Stimulated activated CD4-positive, alpha-beta T cell treated with anti-CD3 and anti-CD28 coated beads, Interleukin-4, amount 100 ng/mL, for 24 hours (primary cell): ENCODE data around the gene GLOD4.
A peak's percentile ranks its signal among the peaks of the same experiment; 100 is the strongest.
"Not testable (repeated sequence)": the region's sequence is repeated elsewhere in the genome, so short reads cannot be mapped to it uniquely, and the experiment has no call there.

Source experiments
- DNase-seq: peaks from one replicate; pipeline ENCODE4 v3.0.0-alpha.2; 2020

The GLOD4 gene

GRCh38 chr17:781805-782731, at the start of gene GLOD4, which contains the start of gene MRM3:
GLOD4 (minus strand) TSS chr17:782280; CDS start chr17:782255, 25 bp downstream.
MRM3 (plus strand) TSS chr17:782353; CDS start chr17:782379, 26 bp downstream.
- peak; percentile 93 for DNase-seq

- no peak for DNase-seq
These were observed 48.9 kb upstream of the GLOD4 start for GRCh38 chr17:830950-831349.

GRCh38 chr17:830381-830780, 48.3 kb upstream of the GLOD4 start:
- no peak for DNase-seq

DNA sequence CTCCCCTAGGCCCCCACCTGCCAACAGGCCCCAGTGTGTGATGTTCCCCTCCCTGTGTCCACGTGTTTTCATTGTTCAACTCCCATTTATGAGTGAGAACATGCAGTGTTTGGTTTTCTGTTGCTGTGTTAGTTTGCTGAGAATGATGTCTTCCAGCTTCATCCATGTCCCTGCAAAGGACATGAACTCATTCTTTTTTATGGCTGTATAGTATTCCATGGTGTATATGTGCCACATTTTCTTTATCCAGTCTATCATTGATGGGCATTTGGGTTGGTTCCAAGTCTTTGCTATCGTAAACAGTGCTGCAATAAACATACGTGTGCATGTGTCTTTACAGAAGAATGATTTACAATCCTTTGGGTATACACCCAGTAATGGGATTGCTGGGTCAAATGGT, 47.5 kb upstream of the GLOD4 start:
- not testable (repeated sequence) for DNase-seq

GRCh38 chr17:828761-829160, 46.7 kb upstream of the GLOD4 start:
- no peak for DNase-seq

GRCh38 chr17:826778-827177, 44.7 kb upstream of the GLOD4 start:
- DNase-seq, result no peak

DNA sequence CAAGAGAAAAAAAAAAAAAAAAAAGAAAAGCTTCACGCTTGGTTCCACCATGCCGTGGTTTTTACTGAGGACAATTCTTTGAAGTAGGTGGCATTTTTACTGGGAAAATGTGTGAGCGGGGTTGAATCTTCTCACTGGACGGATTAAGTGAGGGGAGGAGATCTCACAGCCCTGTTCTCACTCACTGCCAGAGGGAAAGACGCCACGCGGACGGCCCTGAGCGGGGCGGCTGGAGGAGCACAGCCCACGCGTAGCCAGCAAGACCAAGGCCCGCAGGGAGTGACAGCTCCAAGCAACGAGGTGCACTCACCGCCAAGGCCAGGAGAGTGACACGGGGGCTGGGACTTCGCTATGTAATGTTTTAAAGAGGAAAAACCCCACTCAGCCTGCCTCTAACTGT, 43.1 kb upstream of the GLOD4 start:
- no peak for DNase-seq

DNA sequence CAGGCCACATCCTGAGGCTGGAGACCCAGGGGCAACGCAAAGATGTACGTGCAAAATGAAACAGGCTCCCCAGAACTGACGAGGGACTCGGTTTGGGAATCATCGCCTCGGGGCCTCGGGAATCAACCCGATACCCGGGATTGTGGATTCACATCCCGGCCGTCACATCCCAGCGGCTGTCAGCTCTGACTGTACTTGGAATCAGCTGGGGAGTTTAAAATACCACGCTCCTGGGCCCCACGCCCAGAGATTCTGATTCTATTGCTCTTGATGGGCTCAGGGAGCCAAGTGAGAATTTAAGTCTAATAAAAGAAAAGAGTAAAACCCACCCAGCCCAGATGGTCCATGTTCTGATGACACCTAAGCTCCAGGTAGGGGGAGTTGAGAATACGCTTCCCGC, 42.3 kb upstream of the GLOD4 start:
- no peak for DNase-seq

DNA sequence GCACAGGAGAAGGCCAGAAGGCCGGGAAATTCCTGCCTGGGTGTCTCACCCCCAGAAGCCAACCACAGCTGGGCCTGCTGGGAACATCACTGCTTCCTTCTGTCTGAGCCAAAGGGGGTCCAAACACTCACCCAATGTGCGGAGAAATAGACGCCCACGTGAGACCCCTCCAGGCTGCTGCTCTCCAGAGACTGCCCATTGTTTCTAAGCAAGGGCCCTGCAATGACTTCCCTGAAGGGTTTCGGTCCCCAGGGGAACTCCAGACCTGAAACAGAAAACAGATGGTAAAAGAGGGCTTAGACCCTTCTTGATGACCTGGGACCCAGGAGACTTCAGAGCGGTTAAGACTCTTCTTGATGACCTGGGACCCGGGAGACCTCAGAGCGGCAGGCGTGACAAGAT, 41.4 kb upstream of the GLOD4 start:
- no peak for DNase-seq

- no peak for DNase-seq
These were observed 37.2 kb upstream of the GLOD4 start for GRCh38 chr17:819251-819650.

GRCh38 chr17:814371-814770, 32.3 kb upstream of the GLOD4 start:
- DNase-seq, result no peak

DNA sequence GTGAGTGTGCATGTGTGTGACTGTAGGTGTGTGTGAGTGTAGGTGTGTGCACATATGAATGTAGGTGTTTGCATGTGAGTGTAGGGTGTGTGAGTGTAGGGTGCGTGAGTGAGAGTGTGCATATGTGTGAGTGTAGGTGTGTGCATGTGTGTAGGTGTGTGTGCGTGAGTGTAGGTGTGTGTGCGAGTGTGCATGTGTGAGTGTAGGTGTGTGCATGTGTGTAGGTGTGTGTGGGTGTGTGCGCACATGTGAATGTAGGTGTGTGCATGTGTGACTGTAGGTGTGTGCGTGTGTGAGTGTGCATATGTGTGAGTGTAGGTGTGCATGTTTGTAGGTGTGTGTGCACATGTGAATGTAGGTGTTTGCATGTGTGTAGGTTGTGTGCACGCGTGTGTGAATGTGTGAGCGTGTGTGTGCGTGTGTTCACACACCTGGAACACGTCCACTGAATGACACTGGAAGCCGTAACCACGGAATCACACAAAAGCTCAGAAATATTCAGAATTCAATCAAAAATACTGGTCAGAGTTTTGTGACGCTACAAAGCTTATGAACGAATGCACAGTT, 30.6 kb upstream of the GLOD4 start:
- no peak for DNase-seq

- DNase-seq, result no peak
These were observed 29.1 kb upstream of the GLOD4 start for GRCh38 chr17:811051-811784.

DNA sequence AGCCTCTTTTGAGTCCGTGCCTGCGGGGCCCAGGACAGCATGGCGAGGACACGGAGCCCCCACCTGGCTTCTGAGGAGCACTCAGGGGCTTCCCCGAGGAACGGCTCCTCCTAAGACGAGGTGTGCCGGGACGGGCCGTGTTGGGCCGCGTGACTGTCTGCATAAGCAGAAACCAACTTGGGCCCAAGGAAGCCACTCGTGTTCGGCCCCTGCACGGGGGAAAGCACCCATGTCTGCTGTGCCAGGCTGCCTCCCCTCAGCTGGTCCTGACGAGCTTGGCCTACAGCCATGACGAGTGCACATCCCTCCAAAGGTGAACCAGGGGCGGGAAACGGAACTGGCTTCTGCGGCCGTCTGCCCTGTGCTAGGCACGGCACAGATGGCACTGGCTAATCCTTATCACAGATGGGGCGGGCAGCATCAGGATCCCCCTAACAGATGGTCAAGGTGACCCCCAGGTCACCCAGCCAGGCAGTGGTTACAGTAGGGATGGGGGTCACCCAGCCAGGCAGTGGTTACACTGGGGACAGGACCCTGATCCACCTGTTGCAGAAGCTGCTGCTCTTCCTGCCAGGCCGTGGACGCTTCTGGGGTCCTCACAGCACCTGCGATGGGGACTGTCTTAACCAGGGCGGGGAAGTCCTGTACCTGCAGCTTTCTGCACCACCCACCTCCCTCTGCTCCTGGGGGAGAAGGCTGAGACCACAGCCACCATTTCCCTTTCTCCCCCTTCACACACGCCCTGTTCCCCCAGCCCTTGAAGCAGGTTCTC, 25.6 kb upstream of the GLOD4 start:
- DNase-seq, result no peak

DNA sequence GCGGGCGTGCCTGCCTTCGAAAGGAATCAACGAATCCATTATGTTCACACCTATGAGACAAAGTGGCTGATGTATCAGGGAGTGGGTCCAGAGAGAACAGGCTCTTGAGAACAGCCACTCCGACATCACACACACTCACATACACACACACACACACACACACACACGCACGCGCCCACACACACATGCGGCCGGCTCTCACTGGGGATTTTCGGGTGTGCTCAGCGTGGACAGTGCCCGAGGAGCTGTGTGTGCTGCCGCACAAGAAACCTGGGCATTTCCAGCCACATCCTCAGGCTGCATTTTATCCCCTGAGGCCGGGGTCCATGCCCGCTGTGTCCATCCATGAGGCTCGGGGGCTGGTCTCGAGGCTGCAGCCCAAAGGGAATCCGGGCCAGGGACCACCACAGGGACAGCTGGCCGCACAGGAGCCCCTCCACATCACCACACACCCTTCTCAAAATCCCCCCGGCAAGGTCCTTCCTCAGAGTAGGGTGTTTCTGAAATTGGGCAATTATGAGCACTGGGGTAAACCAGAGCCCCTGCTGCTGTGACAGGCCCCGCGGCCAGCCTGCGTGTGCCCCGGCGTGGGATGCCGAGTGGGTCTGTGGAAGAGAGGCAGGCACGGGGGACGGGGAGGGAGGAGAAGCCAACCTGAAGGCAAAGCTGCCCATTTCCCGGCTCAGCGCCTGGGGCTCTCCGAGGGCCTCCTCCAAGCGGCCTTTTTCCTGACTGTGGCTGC, 24.9 kb upstream of the GLOD4 start:
- no peak for DNase-seq

DNA sequence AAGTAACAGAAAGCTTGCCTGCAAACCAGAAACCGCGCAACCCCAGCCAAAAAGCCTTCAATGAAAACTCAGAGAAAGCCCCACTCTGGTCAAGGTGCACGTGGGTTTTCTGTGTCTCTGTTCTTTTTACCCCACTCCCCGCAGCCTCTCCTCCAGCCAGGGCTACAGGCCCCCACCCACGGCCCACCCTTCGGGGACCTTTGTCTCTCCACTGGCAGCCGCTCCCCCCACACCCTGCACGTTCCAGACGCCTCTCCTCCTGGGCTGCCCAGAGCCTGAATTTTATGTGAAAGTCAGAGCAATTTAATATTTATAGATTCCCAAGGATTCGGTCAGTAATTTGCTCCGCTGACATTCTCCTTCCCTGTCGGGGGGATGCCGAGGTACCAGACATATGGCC, 24.3 kb upstream of the GLOD4 start:
- DNase-seq, result no peak

DNA sequence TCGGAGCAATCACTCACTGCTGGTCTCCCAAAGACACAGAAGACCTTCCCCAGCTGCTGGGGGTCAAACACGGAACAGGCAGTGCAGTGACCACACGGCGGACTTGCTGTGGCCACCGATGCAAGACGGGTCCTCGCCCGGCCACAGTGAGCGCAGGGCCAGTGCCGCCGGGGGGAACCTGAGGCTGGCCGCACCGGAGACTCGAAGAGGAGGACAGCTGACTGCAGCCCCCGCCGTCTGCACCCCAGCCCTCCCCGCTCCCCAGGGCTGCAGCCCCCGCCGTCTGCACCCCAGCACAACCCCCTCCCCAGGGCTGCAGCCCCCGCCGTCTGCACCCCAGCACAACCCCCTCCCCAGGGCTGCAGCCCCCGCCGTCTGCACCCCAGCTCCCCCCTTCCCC, 23.8 kb upstream of the GLOD4 start:
- DNase-seq, result not testable (repeated sequence)

DNA sequence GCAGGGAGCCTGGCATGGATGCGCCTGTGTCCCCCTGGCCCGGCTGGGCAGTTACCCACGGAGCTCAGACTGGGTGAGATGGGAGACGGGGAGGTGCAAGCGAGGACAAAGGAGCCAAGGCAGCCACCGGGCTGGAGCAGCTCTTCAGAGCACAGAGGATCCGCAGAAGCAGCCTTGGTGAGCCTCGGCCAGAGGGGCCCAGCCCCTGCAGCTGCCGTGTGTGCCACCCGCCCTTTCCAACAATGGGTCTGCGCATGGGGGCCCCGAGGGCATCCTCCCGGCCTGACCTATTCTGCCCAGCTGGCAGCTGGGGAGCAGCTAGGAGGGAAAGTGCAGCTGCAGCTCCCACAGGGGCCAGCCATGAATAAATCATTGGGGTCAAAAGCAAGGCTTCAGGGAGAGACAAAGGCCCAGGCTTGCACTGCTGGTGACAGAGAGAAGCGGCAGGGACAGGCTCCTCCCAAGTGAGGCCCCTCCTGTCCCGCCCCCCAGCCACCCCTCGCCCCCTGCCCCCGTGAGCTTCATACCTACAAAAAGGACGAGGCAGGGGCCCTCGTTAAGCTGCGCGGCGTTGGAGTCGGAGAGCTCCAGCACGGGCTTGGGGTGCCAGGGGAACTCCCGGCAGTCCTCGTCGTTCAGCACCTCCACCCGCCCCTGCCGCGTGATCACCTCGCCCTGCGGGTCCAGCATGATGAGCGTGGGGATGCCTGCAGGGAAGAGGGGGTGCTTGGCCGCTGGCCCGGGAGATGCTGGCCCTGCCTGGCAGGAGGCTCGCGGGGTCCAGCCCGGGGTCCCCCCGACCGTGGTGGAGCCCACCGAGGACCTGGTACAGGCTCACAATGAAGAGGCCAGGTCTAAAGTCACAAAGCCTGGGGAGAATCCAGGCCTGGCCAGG, 22.7 kb upstream of the GLOD4 start:
- DNase-seq, result no peak

DNA sequence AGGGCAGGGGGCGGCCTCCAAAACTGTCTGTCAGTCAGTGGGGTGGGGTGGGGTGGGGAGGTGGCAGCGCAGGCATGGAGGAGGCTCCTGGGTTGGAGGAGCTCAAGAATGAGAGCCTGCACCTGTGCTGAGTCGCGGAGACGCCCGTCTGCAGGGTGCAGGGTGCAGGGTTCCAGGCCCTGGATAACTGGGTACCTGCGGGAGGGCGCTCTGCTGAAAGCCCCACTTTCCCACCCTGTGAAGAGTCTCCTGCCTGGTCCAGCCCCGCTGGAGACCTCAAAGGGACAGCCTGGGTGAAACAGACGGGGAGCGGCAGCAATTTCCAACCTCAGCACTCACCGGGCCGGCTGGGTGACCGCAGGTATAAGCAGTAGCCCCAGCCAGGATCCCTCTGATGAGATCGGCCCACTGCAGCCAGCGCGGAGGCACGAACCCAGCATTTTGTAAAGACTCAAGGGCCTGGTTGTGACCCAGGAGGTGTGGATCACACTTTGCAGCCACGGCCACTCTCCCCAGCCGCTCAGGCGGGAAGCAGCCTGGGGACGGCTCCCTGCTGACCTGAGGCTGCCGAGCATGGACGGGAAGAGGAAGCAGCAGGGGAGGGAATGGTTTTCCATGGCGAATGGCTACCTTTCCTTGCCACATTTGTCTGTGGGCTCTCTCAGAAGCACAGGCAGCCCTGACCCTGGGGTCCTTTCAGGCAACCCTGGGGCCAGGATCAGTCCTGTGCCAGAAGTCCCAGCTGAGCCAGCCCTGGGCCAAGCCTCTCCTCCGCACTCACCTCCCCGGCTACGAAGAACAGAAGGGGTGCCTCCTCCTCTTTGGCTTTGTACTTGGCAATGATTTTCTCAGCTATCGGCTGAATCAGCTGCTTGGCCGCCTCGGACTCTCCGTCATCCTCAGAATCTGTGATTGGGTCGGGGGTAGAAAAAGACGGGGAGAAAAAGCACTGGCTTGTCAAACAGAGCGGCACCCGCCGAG, 21.1 kb upstream of the GLOD4 start:
- no peak for DNase-seq

DNA sequence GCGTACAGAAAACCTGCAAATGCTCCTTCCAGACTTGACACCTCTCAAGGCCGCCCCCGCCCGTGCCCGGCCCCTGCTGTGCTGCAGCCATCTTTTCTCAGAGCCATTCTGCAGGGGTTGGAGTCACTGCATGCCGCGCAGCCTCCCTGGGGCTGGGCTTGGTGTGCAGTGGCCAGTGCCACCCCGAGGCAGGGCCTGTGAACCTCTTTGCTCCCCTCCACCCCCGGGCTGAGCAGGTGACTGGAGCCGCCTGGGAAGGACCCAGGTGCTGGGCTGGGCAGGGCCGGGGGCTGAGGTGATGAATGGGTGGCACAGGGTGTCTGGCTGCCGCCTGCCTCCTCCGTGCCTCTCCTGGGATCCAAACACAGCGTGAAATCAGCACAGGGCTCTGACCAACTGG, 20.4 kb upstream of the GLOD4 start:
- DNase-seq, result no peak
